Measurements from ENCODE around the gene SLC2A14.
"Not testable (repeated sequence)": the region's sequence is repeated elsewhere in the genome, so short reads cannot be mapped to it uniquely, and the experiment has no call there.

Gene SLC2A14

GRCh38 chr12:7834701-7835100 lies 38.0 kb downstream of the SLC2A14 start:
- Histone ChIP-seq H2AFZ (ENCODE audit: low read length) (no peak overlapping the region), H3K4me3 (ENCODE audit: low read length, poor library complexity, severe bottlenecking) (no peak overlapping the region), H3K27me3 (ENCODE audit: insufficient read depth, low read length, poor library complexity, severe bottlenecking) (no peaks in the 10 kb centered on the region), H3K4me2 (ENCODE audit: low read depth, low read length, poor library complexity, severe bottlenecking) (no peak overlapping the region), H3K36me3 (ENCODE audit: insufficient read depth, low read length) (no peaks in the 10 kb centered on the region), H3K79me2 (ENCODE audit: insufficient read depth, low read length) (no peaks in the 10 kb centered on the region), H3K9me2 (replicated peaks; ENCODE audit: low read depth, low read length) (no peaks in the 10 kb centered on the region), H3F3A (ENCODE audit: low read depth) (no peaks in the 10 kb centered on the region), H3K9ac (ENCODE audit: low read depth, low read length, poor library complexity, severe bottlenecking) (no peak overlapping the region), H3K4me1 (ENCODE audit: insufficient read depth, low read length, poor library complexity, severe bottlenecking) (peaks cover 3% of the 10 kb centered on the region), H4K20me1 (ENCODE audit: insufficient read depth, low read length, poor library complexity, severe bottlenecking) (no peaks in the 10 kb centered on the region), H3K9me3 (ENCODE audit: insufficient read depth, low read depth, low read length) (no peaks in the 10 kb centered on the region)
- TF ChIP-seq EZH2phosphoT487 (IDR thresholded peaks at IDR 0.05; ENCODE audit: borderline replicate concordance) (no peak), CTCF (conservative IDR thresholded peaks at IDR 0.05; ENCODE audit: low read length) (no peak)

GRCh38 chr12:7833831-7834230 lies 38.9 kb downstream of the SLC2A14 start:
- no peak overlapping the region for H2AFZ ChIP-seq (ENCODE audit: low read length)
- H3K9me2 ChIP-seq (replicated peaks; ENCODE audit: low read depth, low read length) = no peaks in the 10 kb centered on the region
- H3K9me3 ChIP-seq (ENCODE audit: insufficient read depth, low read depth, low read length) = no peaks in the 10 kb centered on the region
- H3K4me2 ChIP-seq (ENCODE audit: low read depth, low read length, poor library complexity, severe bottlenecking) = no peak overlapping the region
- no peaks in the 10 kb centered on the region for H3K79me2 ChIP-seq (ENCODE audit: insufficient read depth, low read length)
- H3K4me1 ChIP-seq (ENCODE audit: insufficient read depth, low read length, poor library complexity, severe bottlenecking) = peaks cover 3% of the 10 kb centered on the region
- H3K9ac ChIP-seq (ENCODE audit: low read depth, low read length, poor library complexity, severe bottlenecking) = no peak overlapping the region
- H3F3A ChIP-seq (ENCODE audit: low read depth) = no peaks in the 10 kb centered on the region
- TF ChIP-seq EZH2phosphoT487 (IDR thresholded peaks at IDR 0.05; ENCODE audit: borderline replicate concordance) (no peak), CTCF (conservative IDR thresholded peaks at IDR 0.05; ENCODE audit: low read length) (no peak)
- H3K36me3 ChIP-seq (ENCODE audit: insufficient read depth, low read length) = no peaks in the 10 kb centered on the region
- H4K20me1 ChIP-seq (ENCODE audit: insufficient read depth, low read length, poor library complexity, severe bottlenecking) = no peaks in the 10 kb centered on the region
- H3K27me3 ChIP-seq (ENCODE audit: insufficient read depth, low read length, poor library complexity, severe bottlenecking) = no peaks in the 10 kb centered on the region
- H3K4me3 ChIP-seq (ENCODE audit: low read length, poor library complexity, severe bottlenecking) = no peak overlapping the region

GRCh38 chr12:7833201-7833600 lies 39.5 kb downstream of the SLC2A14 start:
- not testable (repeated sequence) for H3K4me2 ChIP-seq (ENCODE audit: low read depth, low read length, poor library complexity, severe bottlenecking); H3F3A ChIP-seq (ENCODE audit: low read depth); H4K20me1 ChIP-seq (ENCODE audit: insufficient read depth, low read length, poor library complexity, severe bottlenecking); H3K9ac ChIP-seq (ENCODE audit: low read depth, low read length, poor library complexity, severe bottlenecking); H3K79me2 ChIP-seq (ENCODE audit: insufficient read depth, low read length); H3K4me3 ChIP-seq (ENCODE audit: low read length, poor library complexity, severe bottlenecking); H3K9me2 ChIP-seq (replicated peaks; ENCODE audit: low read depth, low read length); H3K36me3 ChIP-seq (ENCODE audit: insufficient read depth, low read length); H3K9me3 ChIP-seq (ENCODE audit: insufficient read depth, low read depth, low read length); H3K27me3 ChIP-seq (ENCODE audit: insufficient read depth, low read length, poor library complexity, severe bottlenecking); H2AFZ ChIP-seq (ENCODE audit: low read length); H3K4me1 ChIP-seq (ENCODE audit: insufficient read depth, low read length, poor library complexity, severe bottlenecking)

- TF ChIP-seq CTCF (conservative IDR thresholded peaks at IDR 0.05; ENCODE audit: low read length) = peak; percentile 75
- no peak for TF ChIP-seq EZH2phosphoT487 (IDR thresholded peaks at IDR 0.05; ENCODE audit: borderline replicate concordance)
- Histone ChIP-seq H3K4me1 (ENCODE audit: insufficient read depth, low read length, poor library complexity, severe bottlenecking) (peaks cover 3% of the 10 kb centered on the region), H3K4me2 (ENCODE audit: low read depth, low read length, poor library complexity, severe bottlenecking) (no peak overlapping the region), H3K36me3 (ENCODE audit: insufficient read depth, low read length) (no peaks in the 10 kb centered on the region), H3K9me3 (ENCODE audit: insufficient read depth, low read depth, low read length) (no peaks in the 10 kb centered on the region), H3K9me2 (replicated peaks; ENCODE audit: low read depth, low read length) (no peaks in the 10 kb centered on the region), H4K20me1 (ENCODE audit: insufficient read depth, low read length, poor library complexity, severe bottlenecking) (no peaks in the 10 kb centered on the region), H3F3A (ENCODE audit: low read depth) (no peaks in the 10 kb centered on the region), H3K4me3 (ENCODE audit: low read length, poor library complexity, severe bottlenecking) (no peak overlapping the region), H3K79me2 (ENCODE audit: insufficient read depth, low read length) (no peaks in the 10 kb centered on the region), H3K9ac (ENCODE audit: low read depth, low read length, poor library complexity, severe bottlenecking) (no peak overlapping the region), H3K27me3 (ENCODE audit: insufficient read depth, low read length, poor library complexity, severe bottlenecking) (no peaks in the 10 kb centered on the region), H2AFZ (ENCODE audit: low read length) (peak overlapping the region; percentile 58)
Observed at GRCh38 chr12:7832059-7832696, 40.5 kb downstream of the SLC2A14 start.

- not testable (repeated sequence) for H3K4me1 ChIP-seq (ENCODE audit: insufficient read depth, low read length, poor library complexity, severe bottlenecking); H4K20me1 ChIP-seq (ENCODE audit: insufficient read depth, low read length, poor library complexity, severe bottlenecking); H3K27me3 ChIP-seq (ENCODE audit: insufficient read depth, low read length, poor library complexity, severe bottlenecking); H3K4me3 ChIP-seq (ENCODE audit: low read length, poor library complexity, severe bottlenecking); H2AFZ ChIP-seq (ENCODE audit: low read length); H3K9me3 ChIP-seq (ENCODE audit: insufficient read depth, low read depth, low read length); H3F3A ChIP-seq (ENCODE audit: low read depth); H3K9ac ChIP-seq (ENCODE audit: low read depth, low read length, poor library complexity, severe bottlenecking); H3K4me2 ChIP-seq (ENCODE audit: low read depth, low read length, poor library complexity, severe bottlenecking); H3K36me3 ChIP-seq (ENCODE audit: insufficient read depth, low read length); H3K9me2 ChIP-seq (replicated peaks; ENCODE audit: low read depth, low read length); H3K79me2 ChIP-seq (ENCODE audit: insufficient read depth, low read length)
Observed at GRCh38 chr12:7829737-7830136, 43.0 kb downstream of the SLC2A14 start.

Measured in Loucy (cell line).